PC-3 (cell line): ENCODE measurements around the gene LIPN.

Source experiments
- CTCF ChIP-seq: fragments of 300-600 bp; sonication (generic); conservative IDR thresholded peaks from 2 replicates; pipeline ENCODE4 v1.5.1; 2017; ENCODE audit warnings: antibody characterized with exemption, low read depth, mild to moderate bottlenecking, low read length
- EZH2 ChIP-seq: fragments of 300-600 bp; sonication (generic); IDR thresholded peaks from one replicate; pipeline ENCODE4 v1.6.1; 2017; ENCODE audit warnings: antibody characterized with exemption, mild to moderate bottlenecking, low read length; ENCODE audit not compliant: unreplicated experiment
- EZH2phosphoT487 ChIP-seq: fragments of 300-600 bp; sonication (generic); IDR thresholded peaks from 2 replicates; pipeline ENCODE4 v1.6.1; 2018; ENCODE audit warnings: mild to moderate bottlenecking, antibody characterized with exemption, low read length, borderline replicate concordance

- TF ChIP-seq CTCF (no peak), EZH2phosphoT487 (no peak), EZH2 (no peak)
Measured at GRCh38 chr10:88800152-88801125, 40.6 kb downstream of the LIPN start.
